H9 (cell line): Measurements from ENCODE around the gene RAB6B. TPM values are rescaled to one million over a fixed set of nuclear protein-coding genes. Genes with fewer than 3 reads are reported as not detected.

Source experiments
- DNase-seq: peaks from one replicate; pipeline ENCODE4 v3.0.0-alpha.2; 2017
- H2AFZ ChIP-seq: one replicate; pipeline ENCODE4 v1.6.1; 2013; ENCODE audit warnings: mild to moderate bottlenecking, low read length, control low read depth, moderate library complexity
- H2AK5ac ChIP-seq: 2 replicates; pipeline ENCODE4 v1.6.1; 2013; ENCODE audit warnings: low read length, control low read depth, mixed read lengths; ENCODE audit not compliant: insufficient read length
- H2BK120ac ChIP-seq: one replicate; pipeline ENCODE4 v1.6.1; 2013; ENCODE audit warnings: low read depth, mild to moderate bottlenecking, low read length, control low read depth, inconsistent platforms; ENCODE audit not compliant: poor library complexity, severe bottlenecking
- H2BK12ac ChIP-seq: 2 replicates; pipeline ENCODE4 v1.6.1; 2013; ENCODE audit warnings: low read length, control low read depth, mixed read lengths, low read depth; ENCODE audit not compliant: insufficient read length
- H2BK15ac ChIP-seq: 2 replicates; pipeline ENCODE4 v1.6.1; 2013; ENCODE audit warnings: low read depth, low read length, control low read depth
- H2BK20ac ChIP-seq: one replicate; pipeline ENCODE4 v1.6.1; 2013; ENCODE audit warnings: low read depth, mild to moderate bottlenecking, low read length, control low read depth, inconsistent platforms; ENCODE audit not compliant: poor library complexity, severe bottlenecking
- H2BK5ac ChIP-seq: 2 replicates; pipeline ENCODE4 v1.6.1; 2013; ENCODE audit warnings: low read length, control low read depth, mixed read lengths; ENCODE audit not compliant: insufficient read length
- H3K14ac ChIP-seq: 2 replicates; pipeline ENCODE4 v1.6.1; 2013; ENCODE audit warnings: low read length, control low read depth; ENCODE audit not compliant: insufficient read depth
- H3K18ac ChIP-seq: 2 replicates; pipeline ENCODE4 v1.6.1; 2013; ENCODE audit warnings: low read depth, mild to moderate bottlenecking, mixed read lengths, low read length, control low read depth; ENCODE audit not compliant: insufficient read length
- H3K23ac ChIP-seq: 2 replicates; pipeline ENCODE4 v1.6.1; 2013; ENCODE audit warnings: low read length, control low read depth, mixed read lengths, low read depth; ENCODE audit not compliant: insufficient read length
- H3K23me2 ChIP-seq: 2 replicates; pipeline ENCODE4 v1.6.1; 2013; ENCODE audit warnings: low read depth, mild to moderate bottlenecking, mixed read lengths, low read length, control low read depth; ENCODE audit not compliant: insufficient read length, poor library complexity, severe bottlenecking
- H3K27ac ChIP-seq: 2 replicates; pipeline ENCODE4 v1.5.1; 2013; ENCODE audit warnings: low read length, control low read depth, mixed read lengths, low read depth; ENCODE audit not compliant: insufficient read length
- H3K27me3 ChIP-seq: 2 replicates; pipeline ENCODE4 v1.6.1; 2013; ENCODE audit warnings: low read length, control low read depth, inconsistent platforms; ENCODE audit not compliant: insufficient read depth
- H3K4ac ChIP-seq: 2 replicates; pipeline ENCODE4 v1.6.1; 2013; ENCODE audit warnings: low read depth, mild to moderate bottlenecking, control low read depth, inconsistent platforms, low read length, moderate library complexity
- H3K4me1 ChIP-seq: 2 replicates; pipeline ENCODE4 v1.6.1; 2013; ENCODE audit warnings: low read length, control low read depth, inconsistent platforms; ENCODE audit not compliant: insufficient read depth
- H3K4me2 ChIP-seq: 2 replicates; pipeline ENCODE4 v1.6.1; 2013; ENCODE audit warnings: low read length, control low read depth, mixed read lengths; ENCODE audit not compliant: insufficient read length, insufficient read depth
- H3K56ac ChIP-seq: 2 replicates; pipeline ENCODE4 v1.6.1; 2013; ENCODE audit warnings: low read depth, mild to moderate bottlenecking, mixed read lengths, low read length, control low read depth; ENCODE audit not compliant: insufficient read length
- H3K79me1 ChIP-seq: 2 replicates; pipeline ENCODE4 v1.6.1; 2013; ENCODE audit warnings: low read depth, mild to moderate bottlenecking, moderate library complexity, low read length, control low read depth, inconsistent platforms; ENCODE audit not compliant: insufficient read depth, poor library complexity, severe bottlenecking
- H3K79me2 ChIP-seq: 2 replicates; pipeline ENCODE4 v1.6.1; 2013; ENCODE audit warnings: low read length, control low read depth, inconsistent platforms; ENCODE audit not compliant: insufficient read depth
- H3K9ac ChIP-seq: 2 replicates; pipeline ENCODE4 v1.6.1; 2013; ENCODE audit warnings: low read length, control low read depth, mixed read lengths; ENCODE audit not compliant: insufficient read length; ENCODE audit errors: extremely low read depth
- H3K9me3 ChIP-seq: one replicate; pipeline ENCODE4 v1.6.1; 2013; ENCODE audit warnings: low read depth, low read length, inconsistent platforms; ENCODE audit not compliant: control insufficient read depth
- H3T11ph ChIP-seq: one replicate; pipeline ENCODE4 v1.6.1; 2013; ENCODE audit warnings: mild to moderate bottlenecking, low read length, control low read depth, inconsistent platforms
- H4K20me1 ChIP-seq: one replicate; pipeline ENCODE4 v1.6.1; 2013; ENCODE audit not compliant: control insufficient read depth, insufficient read length, insufficient read depth
- H4K5ac ChIP-seq: 2 replicates; pipeline ENCODE4 v1.6.1; 2013; ENCODE audit warnings: low read depth, mild to moderate bottlenecking, mixed read lengths, low read length, control low read depth; ENCODE audit not compliant: insufficient read length
- H4K8ac ChIP-seq: replicated peaks from 2 replicates; pipeline ENCODE4 v1.6.1; 2013; ENCODE audit warnings: low read length, control low read depth, mixed read lengths, low read depth; ENCODE audit not compliant: insufficient read length
- H4K91ac ChIP-seq: 2 replicates; pipeline ENCODE4 v1.6.1; 2013; ENCODE audit warnings: low read depth, mild to moderate bottlenecking, moderate library complexity, mixed read lengths, low read length, control low read depth; ENCODE audit not compliant: insufficient read length
- H3K27ac Mint-ChIP-seq, 3 experiments: 2 replicates in 2 of 3; 3 replicates in 1 of 3; pipeline ENCODE4 v1.8.0; 2020 to 2021; ENCODE audit warnings: mixed read lengths in 3 of 3, mild to moderate bottlenecking in 1 of 3, moderate library complexity in 1 of 3
- H3K27me3 Mint-ChIP-seq: 2 replicates; pipeline ENCODE4 v1.8.0; 2021; ENCODE audit warnings: low read depth, mild to moderate bottlenecking, moderate library complexity, mixed read lengths
- H3K36me3 Mint-ChIP-seq, 3 experiments: 2 replicates in 2 of 3; 3 replicates in 1 of 3; pipeline ENCODE4 v1.8.0; 2020 to 2021; ENCODE audit warnings: low read depth in 3 of 3, mixed read lengths in 3 of 3; ENCODE audit not compliant: insufficient read depth in 1 of 3
- H3K4me1 Mint-ChIP-seq, 2 experiments: 2 replicates each; pipeline ENCODE4 v1.8.0; 2020; ENCODE audit warnings: mixed read lengths in 2 of 2
- H3K4me3 Mint-ChIP-seq, 2 experiments: 2 replicates in 1 of 2; 3 replicates in 1 of 2; pipeline ENCODE4 v1.8.0; 2020 to 2021; ENCODE audit warnings: mild to moderate bottlenecking in 2 of 2, mixed read lengths in 2 of 2, moderate library complexity in 1 of 2
- H3K9me3 Mint-ChIP-seq, 2 experiments: 2 replicates in 1 of 2; 3 replicates in 1 of 2; pipeline ENCODE4 v1.8.0; 2020; ENCODE audit warnings: mild to moderate bottlenecking in 2 of 2, mixed read lengths in 2 of 2, moderate library complexity in 1 of 2
- WGBS: extraction: QIAGEN DNeasy Blood & Tissue Kit; methylation state at CpG from one replicate; pipeline ENCODE4 v1.1.7; 2013; ENCODE audit warnings: missing lambda C conversion rate, low lambda C conversion rate, mixed read lengths; ENCODE audit not compliant: insufficient read length; ENCODE audit errors: extremely low coverage; 5-methylcytosine and 5-hydroxymethylcytosine counted together
- total RNA-seq: library from RNA; stranded (reverse); gene quantifications from 2 replicates; pipeline ENCODE4 v1.2.1, GENCODE V29; 2021
- TF ChIP-seq, protein P1 (sequence below): fragments of 200-600 bp; sonication (generic); conservative IDR thresholded peaks from 3 replicates; pipeline ENCODE4 v1.8.0; 2021; ENCODE audit warnings: antibody characterized with exemption, mild to moderate bottlenecking

RAB6B gene
- total RNA-seq, 1 experiment from 2014 or later = 12.3 TPM

DNA sequence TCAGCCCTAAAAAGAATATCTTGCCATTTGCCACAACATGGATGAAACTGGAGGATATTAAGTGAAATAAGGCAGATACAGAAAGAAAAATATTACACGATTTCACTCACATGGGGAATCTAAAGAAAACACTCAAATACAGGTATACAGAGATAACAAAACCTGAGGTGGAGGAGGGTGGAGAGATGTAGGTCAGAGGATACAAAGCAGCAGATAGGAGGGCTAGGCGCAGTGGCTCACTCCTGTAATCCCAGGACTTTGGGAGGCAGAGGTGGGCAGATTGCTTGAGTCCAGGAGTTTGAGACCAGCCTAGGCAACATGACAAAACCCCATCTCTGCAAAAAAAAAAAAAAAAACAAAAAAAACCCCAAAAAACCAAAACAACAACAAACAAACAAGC lies 113.2 kb downstream of the RAB6B start:
- H4K8ac ChIP-seq = no peak overlapping the region
- no peaks in the 10 kb centered on the region for H3K79me2 ChIP-seq
- Mint-ChIP-seq H3K4me3 (no peak overlapping the region), H3K9me3 (peaks cover 11 to 13% of the 10 kb centered on the region in 2 experiments), H3K36me3 (peaks cover 0 to 4% (median 2%) of the 10 kb centered on the region in 3 experiments; a peak in 1 of 7 replicates), H3K4me1 (peaks cover 9 to 11% of the 10 kb centered on the region in 2 experiments), H3K27ac (no peak overlapping the region), H3K27me3 (peaks cover 9% of the 10 kb centered on the region)
- no peak overlapping the region for H2AK5ac ChIP-seq
- no peak overlapping the region for H2AFZ ChIP-seq
- H3K79me1 ChIP-seq = no peaks in the 10 kb centered on the region
- H2BK5ac ChIP-seq = no peak overlapping the region
- H3K9me3 ChIP-seq = no peaks in the 10 kb centered on the region
- no peak overlapping the region for H3K9ac ChIP-seq
- TF ChIP-seq, protein P1, sequence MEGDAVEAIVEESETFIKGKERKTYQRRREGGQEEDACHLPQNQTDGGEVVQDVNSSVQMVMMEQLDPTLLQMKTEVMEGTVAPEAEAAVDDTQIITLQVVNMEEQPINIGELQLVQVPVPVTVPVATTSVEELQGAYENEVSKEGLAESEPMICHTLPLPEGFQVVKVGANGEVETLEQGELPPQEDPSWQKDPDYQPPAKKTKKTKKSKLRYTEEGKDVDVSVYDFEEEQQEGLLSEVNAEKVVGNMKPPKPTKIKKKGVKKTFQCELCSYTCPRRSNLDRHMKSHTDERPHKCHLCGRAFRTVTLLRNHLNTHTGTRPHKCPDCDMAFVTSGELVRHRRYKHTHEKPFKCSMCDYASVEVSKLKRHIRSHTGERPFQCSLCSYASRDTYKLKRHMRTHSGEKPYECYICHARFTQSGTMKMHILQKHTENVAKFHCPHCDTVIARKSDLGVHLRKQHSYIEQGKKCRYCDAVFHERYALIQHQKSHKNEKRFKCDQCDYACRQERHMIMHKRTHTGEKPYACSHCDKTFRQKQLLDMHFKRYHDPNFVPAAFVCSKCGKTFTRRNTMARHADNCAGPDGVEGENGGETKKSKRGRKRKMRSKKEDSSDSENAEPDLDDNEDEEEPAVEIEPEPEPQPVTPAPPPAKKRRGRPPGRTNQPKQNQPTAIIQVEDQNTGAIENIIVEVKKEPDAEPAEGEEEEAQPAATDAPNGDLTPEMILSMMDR = no peak
- H3K18ac ChIP-seq = no peak overlapping the region
- H3K27me3 ChIP-seq = no peaks in the 10 kb centered on the region
- no peak overlapping the region for H4K5ac ChIP-seq
- H3K4me2 ChIP-seq = no peak overlapping the region
- no peak overlapping the region for H3T11ph ChIP-seq
- H2BK15ac ChIP-seq = no peak overlapping the region
- H3K4me1 ChIP-seq = no peaks in the 10 kb centered on the region; the same call in 1 of the 2 replicates
- H3K23ac ChIP-seq = no peak overlapping the region
- H2BK120ac ChIP-seq = no peak overlapping the region
- no CpG with 5 or more reads among the region's 2 CpGs for WGBS
- no peak overlapping the region for H2BK20ac ChIP-seq
- H3K4ac ChIP-seq = no peak overlapping the region
- H4K91ac ChIP-seq = no peak overlapping the region
- no peaks in the 10 kb centered on the region for H3K23me2 ChIP-seq
- H4K20me1 ChIP-seq = no peaks in the 10 kb centered on the region
- DNase-seq = no peak
- no peak overlapping the region for H3K14ac ChIP-seq
- no peak overlapping the region for H2BK12ac ChIP-seq
- no peak overlapping the region for H3K56ac ChIP-seq
- H3K27ac ChIP-seq = no peak overlapping the region
